ENCODE results near the gene ZBTB39.
"Not testable (repeated sequence)": the region's sequence is repeated elsewhere in the genome, so short reads cannot be mapped to it uniquely, and the experiment has no call there.

The ZBTB39 gene

GRCh38 chr12:57005980-57006808, at the start of gene ZBTB39:
ZBTB39 (minus strand) TSS chr12:57006546; CDS start chr12:57004917, 1,629 bp downstream.
- peak; percentile 68 for DNase-seq

GRCh38 chr12:57055824-57056223, 49.5 kb upstream of the ZBTB39 start:
- peak; percentile 55 for DNase-seq

DNA sequence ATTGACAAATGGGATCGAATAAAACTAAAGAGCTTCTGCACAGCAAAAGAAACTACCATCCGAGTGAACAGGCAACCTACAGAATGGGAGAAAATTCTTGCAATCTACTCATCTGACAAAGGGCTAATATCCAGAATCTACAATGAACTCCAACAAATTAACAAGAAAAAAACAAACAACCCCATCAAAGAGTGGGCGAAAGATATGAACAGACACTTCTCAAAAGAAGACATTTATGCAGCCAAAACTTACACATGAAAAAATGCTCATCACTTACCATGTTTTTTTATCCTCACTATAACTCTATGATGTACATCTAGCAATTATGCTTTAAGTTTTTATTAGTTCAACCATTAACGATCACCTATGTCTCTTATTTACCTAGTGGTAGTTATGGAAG, 47.6 kb upstream of the ZBTB39 start:
- DNase-seq, result not testable (repeated sequence)

DNA sequence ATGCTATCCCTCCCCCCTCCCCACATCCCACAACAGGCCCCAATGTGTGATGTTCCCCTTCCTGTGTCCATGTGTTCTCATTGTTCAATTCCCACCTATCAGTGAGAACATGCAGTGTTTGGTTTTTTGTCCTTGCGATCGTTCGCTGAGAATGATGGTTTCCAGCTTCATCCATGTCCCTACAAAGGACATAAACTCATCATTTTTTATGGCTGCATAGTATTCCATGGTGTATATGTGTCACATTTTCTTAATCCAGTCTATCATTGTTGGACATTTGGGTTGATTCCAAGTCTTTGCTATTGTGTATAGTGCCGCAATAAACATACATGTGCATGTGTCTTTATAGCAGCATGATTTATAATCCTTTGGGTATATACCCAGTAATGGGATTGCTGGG, 46.8 kb upstream of the ZBTB39 start:
- DNase-seq, result not testable (repeated sequence)

DNA sequence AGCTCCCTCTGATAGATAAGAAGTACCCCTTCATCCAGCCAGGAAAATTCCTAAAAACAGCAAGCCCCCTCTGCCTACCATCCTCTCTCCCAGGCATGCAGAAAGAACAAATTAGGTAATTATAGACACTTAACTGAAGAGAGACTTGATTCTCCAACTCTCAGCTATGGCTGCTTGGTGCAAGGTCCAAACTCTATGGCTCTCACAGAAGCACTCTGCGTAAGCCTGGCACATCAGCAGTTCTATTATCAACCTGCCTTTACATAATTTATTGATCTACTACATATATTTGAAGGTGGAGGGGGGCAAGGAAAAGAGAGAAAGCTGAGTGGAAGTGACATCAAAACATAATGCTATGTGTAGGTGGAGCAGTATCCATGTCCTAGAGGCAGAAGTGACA, 44.7 kb upstream of the ZBTB39 start:
- no peak for DNase-seq

- no peak for DNase-seq
Measured at GRCh38 chr12:57049890-57050289, 43.5 kb upstream of the ZBTB39 start, which contains the start of gene MYO1A. MYO1A (minus strand) TSS chr12:57050129; CDS start chr12:57048323, 1,806 bp downstream.

DNA sequence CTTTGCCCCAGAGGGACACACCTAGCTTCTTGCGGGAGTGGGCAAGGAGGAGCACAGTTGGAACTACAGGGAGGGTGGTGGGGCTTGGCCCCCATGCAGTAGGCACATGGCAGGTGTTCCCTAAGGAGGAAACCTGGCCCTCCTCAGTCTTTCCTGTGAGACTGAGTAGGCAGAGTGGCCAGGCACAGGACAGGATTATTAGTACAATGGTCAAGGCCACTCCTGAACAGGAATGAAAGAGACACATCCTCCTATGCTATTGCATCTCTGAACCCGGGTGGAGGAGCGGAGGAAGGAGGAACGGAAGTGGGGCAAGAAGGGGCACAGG, 42.7 kb upstream of the ZBTB39 start:
- DNase-seq, result no peak

DNA sequence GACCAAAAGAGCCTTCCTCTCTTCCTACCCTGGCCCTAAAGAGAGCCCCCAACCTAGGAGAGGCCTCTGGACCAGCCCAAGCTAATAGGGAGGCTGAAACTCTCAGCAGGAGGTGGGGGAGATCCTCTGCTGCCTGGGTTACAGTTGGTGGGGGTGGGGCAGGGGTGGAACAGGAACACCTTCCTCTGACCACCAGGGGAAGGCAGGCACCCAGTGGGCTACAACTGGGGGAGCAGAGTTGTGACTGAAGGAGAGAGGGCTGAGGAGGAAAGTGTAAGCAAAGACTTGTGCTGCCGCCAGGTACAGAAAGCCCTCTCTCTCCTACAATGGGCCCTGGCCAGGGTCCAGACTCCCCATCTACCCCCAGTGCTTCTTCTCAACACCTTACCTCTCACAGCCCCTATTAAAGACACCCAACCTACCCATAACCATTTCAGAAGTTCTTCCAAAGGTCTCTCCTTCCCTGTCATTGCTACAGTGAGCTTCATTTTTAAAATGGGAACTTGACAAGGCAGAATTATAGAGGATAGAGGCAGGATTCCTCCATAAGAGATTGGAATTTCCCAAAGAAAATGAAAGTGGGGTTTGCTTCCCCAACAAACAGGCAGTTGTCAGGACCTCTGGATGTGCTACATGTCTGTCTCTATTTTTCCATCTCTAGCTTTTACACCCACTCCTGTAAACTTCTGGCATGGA, 42.2 kb upstream of the ZBTB39 start:
- no peak for DNase-seq

DNA sequence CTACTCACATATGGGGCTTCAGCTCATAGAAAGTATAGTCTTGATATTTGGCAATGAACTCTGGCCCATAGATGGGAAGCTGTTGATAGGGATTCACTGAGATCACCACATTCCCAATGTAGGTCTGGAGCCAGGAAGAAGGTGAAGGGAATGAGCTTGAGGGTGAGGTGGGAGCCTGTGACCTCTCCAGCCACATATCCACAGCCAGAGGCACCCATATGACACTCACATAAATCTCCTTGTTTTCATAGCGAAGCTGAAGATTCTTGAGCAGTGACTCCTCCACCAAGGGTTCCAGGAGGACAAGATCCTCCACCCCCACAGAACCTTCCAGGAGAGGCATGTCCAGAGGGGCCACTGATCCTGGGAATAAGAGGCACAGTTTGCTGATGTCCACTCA, 41.6 kb upstream of the ZBTB39 start:
- DNase-seq, result no peak

DNA sequence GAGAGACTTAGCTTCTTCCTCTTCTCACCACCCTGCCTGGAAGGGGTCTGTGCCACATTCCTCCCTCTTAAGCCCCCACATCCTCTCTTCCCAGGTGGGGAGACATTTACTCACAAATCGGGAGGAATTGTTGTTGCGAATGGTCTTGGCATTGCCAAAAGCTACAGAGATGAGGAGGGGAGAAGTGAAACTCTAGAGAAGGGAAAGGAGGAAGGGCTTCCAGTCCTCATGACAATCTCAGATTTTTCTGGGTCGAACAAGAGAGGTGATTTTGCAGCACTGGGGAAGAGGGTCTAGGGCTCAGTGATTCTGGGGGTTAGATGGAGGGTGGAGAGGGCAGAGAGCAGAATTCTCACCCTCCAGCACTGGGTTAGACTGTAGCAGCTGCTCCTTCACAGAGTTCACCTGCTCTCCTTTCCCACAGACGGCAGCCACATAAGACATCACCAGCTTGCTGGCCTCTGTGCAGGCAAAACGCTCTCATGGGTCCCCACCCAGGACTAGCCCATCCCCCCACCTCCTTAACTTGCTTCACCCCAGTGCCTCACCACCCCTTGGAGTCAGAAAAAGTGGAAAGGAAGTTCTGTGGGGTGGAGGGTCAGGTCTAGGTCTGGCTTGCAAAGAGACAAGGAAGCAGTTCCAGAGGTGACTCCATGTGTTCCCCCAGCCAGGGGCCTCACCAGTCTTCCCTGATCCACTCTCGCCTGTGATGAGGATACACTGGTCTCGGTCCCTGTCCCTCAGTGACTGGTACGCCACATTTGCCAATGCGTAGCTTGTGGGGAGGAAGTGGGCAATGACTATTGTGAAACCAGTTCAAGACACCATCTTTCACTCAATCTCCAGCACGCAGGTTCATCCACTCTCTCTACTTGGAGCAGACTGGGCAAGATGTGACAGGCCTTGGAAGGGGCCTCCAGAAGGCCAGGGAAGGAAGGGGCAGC, 40.9 kb upstream of the ZBTB39 start:
- DNase-seq, result peak; percentile 44

DNA sequence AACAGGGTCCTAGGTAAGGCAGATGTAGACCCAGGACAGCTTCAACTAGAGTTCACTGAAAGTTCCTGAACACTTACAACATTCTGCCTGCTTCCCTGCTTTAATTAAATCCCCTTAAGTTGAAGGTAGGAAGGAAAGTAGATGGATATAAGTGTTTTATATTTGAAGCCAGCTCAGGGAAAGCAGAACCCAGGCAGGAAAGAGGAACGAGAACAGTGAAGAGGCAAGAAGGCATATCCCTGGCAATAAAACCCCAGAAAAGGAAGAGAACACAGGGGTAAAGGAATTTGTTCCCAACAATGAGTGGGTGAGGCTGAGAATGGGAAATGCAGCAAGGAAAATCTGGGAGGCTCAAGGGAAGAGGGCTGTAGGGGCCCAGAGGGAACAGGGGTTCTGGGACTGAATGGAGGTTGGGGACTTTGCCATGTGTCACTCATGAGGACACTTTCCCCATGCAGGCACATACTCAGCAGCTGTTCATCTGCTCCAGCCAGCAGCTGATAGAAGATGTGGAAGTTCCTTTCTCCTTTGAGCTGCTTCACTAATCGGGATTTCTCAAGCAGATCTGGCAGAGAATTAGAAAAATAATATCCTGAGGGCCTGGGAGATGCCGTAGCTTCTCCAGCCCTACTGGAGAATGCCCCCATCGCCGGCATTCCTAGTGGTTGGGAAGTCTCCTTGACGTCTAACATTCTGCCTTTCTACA, 39.9 kb upstream of the ZBTB39 start:
- no peak for DNase-seq

DNA sequence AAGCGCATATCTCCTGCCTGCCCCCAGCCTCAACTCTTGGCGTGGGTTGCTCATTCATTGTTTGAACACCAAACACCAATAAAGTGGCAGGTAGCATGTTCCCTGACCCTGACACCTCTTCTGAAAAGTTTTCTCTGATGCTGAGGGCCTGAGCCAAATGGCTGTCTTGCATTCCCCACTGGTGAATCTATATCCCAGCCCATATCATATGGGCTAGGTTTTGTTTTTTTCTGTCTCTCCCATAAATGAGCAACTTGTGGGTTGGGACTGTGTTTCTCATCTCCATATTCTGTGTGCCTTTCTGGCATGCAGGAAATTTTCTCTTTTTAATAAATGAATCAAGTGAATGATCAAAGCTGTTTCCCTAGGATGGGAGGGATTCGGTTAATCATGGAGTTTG, 38.5 kb upstream of the ZBTB39 start:
- DNase-seq, result no peak

- DNase-seq, result no peak
Measured at GRCh38 chr12:57044468-57044867, 38.1 kb upstream of the ZBTB39 start.

- DNase-seq, result no peak
Measured at GRCh38 chr12:57042695-57043094, 36.3 kb upstream of the ZBTB39 start.

GRCh38 chr12:57040750-57041149, 34.4 kb upstream of the ZBTB39 start:
- DNase-seq, result no peak

DNA sequence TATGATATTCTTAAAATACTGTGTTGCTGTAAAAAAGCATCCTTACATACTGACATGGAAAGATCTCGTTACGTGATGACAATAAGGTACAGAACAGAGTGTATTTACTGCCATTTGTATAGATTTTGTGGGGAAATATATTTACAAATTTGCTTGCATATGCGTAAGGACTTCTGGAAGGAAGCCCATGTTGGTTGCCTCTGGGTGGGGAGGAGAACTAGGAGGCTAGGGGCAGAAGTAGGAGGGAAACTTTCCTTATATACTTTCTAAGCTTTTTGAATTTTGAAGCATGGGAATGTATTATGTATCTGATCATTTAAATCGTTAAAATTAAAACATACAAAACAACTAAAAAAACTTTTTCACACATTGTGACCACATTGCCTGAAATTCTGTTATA, 33.9 kb upstream of the ZBTB39 start:
- DNase-seq, result no peak

DNA sequence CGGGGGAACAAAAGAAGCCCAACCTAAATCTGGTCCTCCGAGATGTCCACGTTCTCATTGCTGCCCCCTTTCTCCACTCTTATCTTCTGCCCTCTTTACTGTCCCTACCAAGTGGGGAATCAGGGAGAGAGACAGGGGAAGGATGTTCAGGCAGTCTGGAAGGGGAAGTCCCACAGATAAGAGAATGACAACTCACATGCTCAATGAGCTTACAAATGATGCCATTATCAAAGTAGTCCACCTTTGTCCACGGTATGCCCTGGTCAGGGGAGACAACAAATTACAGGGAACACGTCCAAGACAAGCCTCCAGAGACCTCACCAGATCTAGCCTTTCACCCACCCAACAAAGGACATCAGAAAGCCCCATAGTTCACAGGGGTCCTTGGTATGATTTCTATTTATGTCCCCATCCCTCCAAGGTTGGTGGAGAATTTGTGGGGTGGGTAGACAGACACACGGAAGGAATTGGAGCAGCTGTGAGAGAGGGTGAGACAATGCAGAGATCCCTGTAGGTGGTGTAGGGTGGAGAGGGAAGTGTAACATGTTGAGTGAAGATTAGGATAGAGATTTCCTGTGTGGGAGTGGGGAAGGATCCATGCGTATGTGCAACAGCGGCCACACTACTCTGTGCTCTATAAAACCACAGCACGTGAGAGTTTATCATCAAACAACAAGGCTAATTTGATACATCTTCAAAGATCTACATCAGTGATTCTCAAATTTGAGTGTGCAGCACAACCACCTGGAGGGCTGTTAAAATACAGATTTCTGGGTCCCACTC, 32.9 kb upstream of the ZBTB39 start:
- DNase-seq, result no peak

DNA sequence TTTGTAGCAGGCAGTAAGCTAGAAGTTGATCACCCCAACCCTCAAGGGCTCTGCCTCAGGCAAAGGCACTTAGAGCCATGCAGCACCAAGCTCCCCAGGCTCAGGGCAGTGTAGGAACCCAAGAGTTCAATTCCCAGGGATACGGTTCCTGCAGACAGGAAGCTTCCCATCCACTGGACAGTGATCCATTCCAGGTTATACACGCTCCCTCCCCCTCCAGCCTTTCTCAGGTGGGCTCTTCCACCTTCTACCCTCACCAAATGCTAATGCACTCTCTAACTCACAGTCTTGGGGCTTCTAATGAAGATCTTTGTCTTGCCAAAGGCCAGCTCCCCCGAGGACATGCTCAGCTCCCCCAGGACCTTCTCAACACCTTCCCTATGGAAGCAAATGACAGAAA, 30.9 kb upstream of the ZBTB39 start:
- DNase-seq, result no peak

DNA sequence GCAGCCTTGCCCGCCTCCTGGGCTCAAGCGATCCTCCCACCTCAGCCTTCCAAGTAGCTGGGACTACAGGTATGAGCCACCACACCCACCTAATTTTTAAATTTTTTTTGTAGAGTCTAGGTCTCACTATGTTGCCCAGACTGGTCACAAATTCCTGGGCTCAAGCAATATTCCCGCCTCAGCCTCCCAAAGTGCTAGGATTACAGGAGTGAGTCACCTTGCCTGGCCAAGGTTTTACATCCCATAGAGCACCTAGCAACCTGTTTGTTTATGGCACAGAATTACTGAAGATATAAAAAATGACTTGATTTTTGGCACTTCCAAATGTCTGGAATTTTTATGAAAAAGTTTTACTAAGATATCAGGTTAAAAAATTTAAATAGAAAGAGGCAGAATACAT, 27.1 kb upstream of the ZBTB39 start:
- no peak for DNase-seq

DNA sequence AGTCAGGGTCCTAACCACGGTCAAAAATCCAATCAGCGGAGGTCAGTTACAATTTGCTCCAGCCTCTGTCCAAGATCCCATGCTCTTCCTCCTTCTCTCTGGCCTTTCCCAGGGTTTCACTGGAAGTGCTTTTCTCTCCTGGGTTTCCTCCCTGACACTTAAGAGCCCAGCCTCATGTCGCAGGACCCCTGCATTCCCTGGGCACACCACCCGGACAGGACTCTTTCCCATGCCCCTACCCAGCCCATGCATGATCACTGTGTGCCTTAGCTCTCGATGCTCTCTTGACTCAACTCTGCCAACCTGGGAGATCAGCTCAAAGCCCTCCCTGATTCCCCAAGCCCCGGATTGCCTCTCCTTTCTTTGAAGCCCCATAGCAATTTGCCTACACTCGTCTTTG, 25.4 kb upstream of the ZBTB39 start:
- no peak for DNase-seq

GRCh38 chr12:57031138-57031725, 24.9 kb upstream of the ZBTB39 start:
- no peak for DNase-seq
